ENCODE results near the gene RIMS4. TPM values are rescaled to one million over a fixed set of nuclear protein-coding genes. Genes with fewer than 3 reads are reported as not detected.

RIMS4 gene
- polyA plus RNA-seq, 4 donors = 1.2 to 9.3 TPM; not detected in 2

GRCh38 chr20:44752099-44752931 lies 58.0 kb downstream of the RIMS4 start:
- FAIRE-seq (no peak), DNase-seq (peak in 1 of 2 donors; percentile 25)
- no peaks in the 10 kb centered on the region for H3K9me3 ChIP-seq (ENCODE audit: control insufficient read depth in 2 of 2, insufficient read depth in 1 of 2, low read depth in 1 of 2, low read length in 1 of 2)
- no peaks in the 10 kb centered on the region for H3K4me1 ChIP-seq (ENCODE audit: control insufficient read depth in 3 of 3, insufficient read depth in 2 of 3, low read depth in 1 of 3, low read length in 2 of 3)
- H3K27me3 ChIP-seq (ENCODE audit: control insufficient read depth in 3 of 3, insufficient read depth in 3 of 3, low read length in 3 of 3) = peaks cover 0 to 7% (median 5%) of the 10 kb centered on the region in 3 donors
- no peak overlapping the region for H3K27ac ChIP-seq (ENCODE audit: low read depth in 1 of 3, low read length in 2 of 3)
- WGBS, 3 donors = 50 to 66% (median 55%) methylated on average over 17 of the region's 17 CpGs
- H3K36me3 ChIP-seq (ENCODE audit: control insufficient read depth in 3 of 3, insufficient read depth in 2 of 3, low read depth in 1 of 3, low read length in 3 of 3) = peaks cover 0 to 22% (median 0%) of the 10 kb centered on the region in 3 donors
- H3K4me3 ChIP-seq (ENCODE audit: low read depth in 1 of 3, low read length in 3 of 3) = no peak overlapping the region

DNA sequence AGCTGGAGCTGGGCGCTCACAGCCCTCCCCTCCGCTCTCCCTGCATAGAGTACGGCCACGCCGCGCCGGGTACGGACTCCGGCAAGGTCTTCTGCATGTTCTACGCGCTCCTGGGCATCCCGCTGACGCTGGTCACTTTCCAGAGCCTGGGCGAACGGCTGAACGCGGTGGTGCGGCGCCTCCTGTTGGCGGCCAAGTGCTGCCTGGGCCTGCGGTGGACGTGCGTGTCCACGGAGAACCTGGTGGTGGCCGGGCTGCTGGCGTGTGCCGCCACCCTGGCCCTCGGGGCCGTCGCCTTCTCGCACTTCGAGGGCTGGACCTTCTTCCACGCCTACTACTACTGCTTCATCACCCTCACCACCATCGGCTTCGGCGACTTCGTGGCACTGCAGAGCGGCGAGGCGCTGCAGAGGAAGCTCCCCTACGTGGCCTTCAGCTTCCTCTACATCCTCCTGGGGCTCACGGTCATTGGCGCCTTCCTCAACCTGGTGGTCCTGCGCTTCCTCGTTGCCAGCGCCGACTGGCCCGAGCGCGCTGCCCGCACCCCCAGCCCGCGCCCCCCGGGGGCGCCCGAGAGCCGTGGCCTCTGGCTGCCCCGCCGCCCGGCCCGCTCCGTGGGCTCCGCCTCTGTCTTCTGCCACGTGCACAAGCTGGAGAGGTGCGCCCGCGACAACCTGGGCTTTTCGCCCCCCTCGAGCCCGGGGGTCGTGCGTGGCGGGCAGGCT lies 60.1 kb downstream of the RIMS4 start:
- peaks cover 0 to 13% (median 10%) of the 10 kb centered on the region in 3 donors for H3K27me3 ChIP-seq (ENCODE audit: control insufficient read depth in 3 of 3, insufficient read depth in 3 of 3, low read length in 3 of 3)
- H3K4me3 ChIP-seq (ENCODE audit: low read depth in 1 of 3, low read length in 3 of 3) = no peak overlapping the region
- DNase-seq (peak in 1 of 2 donors; percentile 28), FAIRE-seq (no peak)
- H3K9me3 ChIP-seq (ENCODE audit: control insufficient read depth in 2 of 2, insufficient read depth in 1 of 2, low read depth in 1 of 2, low read length in 1 of 2) = no peaks in the 10 kb centered on the region
- 47 to 77% (median 67%) methylated on average over 62 to 73 of the region's 73 CpGs for WGBS, 3 donors
- H3K36me3 ChIP-seq (ENCODE audit: control insufficient read depth in 3 of 3, insufficient read depth in 2 of 3, low read depth in 1 of 3, low read length in 3 of 3) = peaks cover 0 to 5% (median 0%) of the 10 kb centered on the region in 3 donors
- no peak overlapping the region for H3K27ac ChIP-seq (ENCODE audit: low read depth in 1 of 3, low read length in 2 of 3)
- H3K4me1 ChIP-seq (ENCODE audit: control insufficient read depth in 3 of 3, insufficient read depth in 2 of 3, low read depth in 1 of 3, low read length in 2 of 3) = peaks cover 0 to 8% (median 0%) of the 10 kb centered on the region in 3 donors

- peaks cover 0 to 26% (median 13%) of the 10 kb centered on the region in 3 donors for H3K27me3 ChIP-seq (ENCODE audit: control insufficient read depth in 3 of 3, insufficient read depth in 3 of 3, low read length in 3 of 3)
Measured at GRCh38 chr20:44748005-44748370, 62.4 kb downstream of the RIMS4 start.

DNA sequence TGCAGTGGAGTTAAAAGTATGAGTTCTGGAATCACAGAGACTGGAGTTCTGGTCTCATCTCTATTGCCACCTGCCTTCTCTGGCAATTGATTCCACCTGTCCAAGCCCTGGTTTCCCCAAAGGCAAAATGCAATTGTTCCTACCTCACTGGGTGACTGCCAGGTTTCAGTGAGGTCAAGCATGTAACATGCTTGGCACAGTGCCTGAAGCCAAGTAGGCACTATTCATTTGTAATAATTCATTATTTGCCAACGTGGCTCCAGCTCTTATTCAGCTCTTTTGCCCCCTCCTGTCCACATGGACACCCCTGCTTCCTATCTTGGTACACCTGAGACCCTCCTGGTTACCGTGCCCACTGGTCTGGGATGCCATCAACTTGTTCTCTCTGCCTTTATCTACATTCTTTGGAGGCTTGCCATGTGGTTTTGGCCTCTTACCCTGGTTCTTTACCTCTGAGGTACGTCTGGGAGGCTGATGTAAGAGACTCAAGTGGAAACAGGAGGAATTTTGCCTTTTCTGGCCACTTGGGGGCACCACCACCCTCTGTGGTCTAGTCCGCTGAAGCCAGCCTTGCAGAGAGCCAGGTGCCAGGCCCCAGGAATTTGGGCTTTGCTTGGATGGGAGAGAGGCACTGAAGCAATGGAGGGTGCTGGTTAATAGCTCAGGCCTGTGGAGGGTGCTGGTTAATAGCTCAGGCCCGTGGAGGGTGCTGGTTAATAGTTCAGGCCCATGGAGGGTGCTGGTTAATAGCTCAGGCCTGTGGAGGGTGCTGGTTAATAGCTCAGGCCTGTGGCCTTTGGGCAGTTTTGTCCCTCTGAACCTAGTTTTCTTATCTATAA lies 63.0 kb downstream of the RIMS4 start:
- 4 to 14% (median 11%) methylated on average over 5 of the region's 5 CpGs for WGBS, 3 donors
- DNase-seq = peak; percentile 76 to 83
- no peak overlapping the region for H3K4me3 ChIP-seq (ENCODE audit: low read depth in 1 of 3, low read length in 3 of 3)
- no peaks in the 10 kb centered on the region for H3K36me3 ChIP-seq (ENCODE audit: control insufficient read depth in 3 of 3, insufficient read depth in 2 of 3, low read depth in 1 of 3, low read length in 3 of 3)
- FAIRE-seq = no peak
- peak overlapping the region in 1 of 3 donors; percentile 37 for H3K27ac ChIP-seq (ENCODE audit: low read depth in 1 of 3, low read length in 2 of 3)
- H3K9me3 ChIP-seq (ENCODE audit: control insufficient read depth in 2 of 2, insufficient read depth in 1 of 2, low read depth in 1 of 2, low read length in 1 of 2) = no peaks in the 10 kb centered on the region
- H3K4me1 ChIP-seq (ENCODE audit: control insufficient read depth in 3 of 3, insufficient read depth in 2 of 3, low read depth in 1 of 3, low read length in 2 of 3) = peaks cover 0 to 8% (median 0%) of the 10 kb centered on the region in 3 donors
- H3K27me3 ChIP-seq (ENCODE audit: control insufficient read depth in 3 of 3, insufficient read depth in 3 of 3, low read length in 3 of 3) = peaks cover 0 to 26% (median 13%) of the 10 kb centered on the region in 3 donors

More at GRCh38 chr20:44748005-44748370, 62.4 kb downstream of the RIMS4 start:
- DNase-seq (no peak), FAIRE-seq (no peak)
- 77 to 82% (median 79%) methylated on average over 3 of the region's 3 CpGs for WGBS, 3 donors
- no peaks in the 10 kb centered on the region for H3K9me3 ChIP-seq (ENCODE audit: control insufficient read depth in 2 of 2, insufficient read depth in 1 of 2, low read depth in 1 of 2, low read length in 1 of 2)
- H3K4me1 ChIP-seq (ENCODE audit: control insufficient read depth in 3 of 3, insufficient read depth in 2 of 3, low read depth in 1 of 3, low read length in 2 of 3) = peaks cover 0 to 8% (median 0%) of the 10 kb centered on the region in 3 donors
- H3K4me3 ChIP-seq (ENCODE audit: low read depth in 1 of 3, low read length in 3 of 3) = no peak overlapping the region
- no peak overlapping the region for H3K27ac ChIP-seq (ENCODE audit: low read depth in 1 of 3, low read length in 2 of 3)
- no peaks in the 10 kb centered on the region for H3K36me3 ChIP-seq (ENCODE audit: control insufficient read depth in 3 of 3, insufficient read depth in 2 of 3, low read depth in 1 of 3, low read length in 3 of 3)

DNA sequence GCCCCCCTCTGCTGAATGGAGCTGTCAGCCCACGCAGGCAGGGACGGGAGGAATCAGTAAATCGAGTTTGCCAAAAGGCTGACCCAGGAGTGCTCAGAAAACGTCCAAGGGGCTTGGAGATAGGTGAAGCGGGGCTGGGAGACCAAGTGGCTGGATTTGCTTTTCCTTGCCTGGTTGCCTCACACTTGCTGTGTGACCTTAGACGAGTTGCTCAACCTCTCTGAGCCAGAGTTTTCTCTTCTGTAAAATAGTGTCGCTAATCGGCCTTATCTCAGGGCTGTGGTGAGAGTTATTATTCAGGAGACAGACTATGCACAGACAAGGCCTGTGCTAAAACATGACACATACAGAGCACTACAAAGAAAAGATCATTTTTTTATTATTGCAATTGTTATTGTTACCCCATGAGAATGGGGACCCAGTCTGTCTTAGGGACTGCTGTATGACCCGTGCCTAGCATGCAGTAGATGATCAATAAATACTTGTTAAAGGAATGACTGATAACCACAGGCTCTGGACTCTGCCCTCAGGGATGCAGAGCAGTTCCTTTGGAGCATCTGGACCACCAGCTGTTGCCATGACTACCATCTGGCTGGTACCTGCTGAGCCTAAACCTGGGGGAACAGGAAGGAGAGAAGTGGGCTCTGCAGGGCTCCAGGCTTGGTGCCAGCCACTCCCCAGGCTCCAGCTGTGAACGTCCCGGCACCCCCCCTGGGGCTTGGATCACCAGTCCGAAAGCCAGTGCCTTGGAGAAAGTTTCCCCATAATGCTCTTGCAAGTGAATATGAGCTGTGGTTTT lies 63.8 kb downstream of the RIMS4 start:
- DNase-seq (peak in 1 of 2 donors; percentile 43), FAIRE-seq (no peak)
- Histone ChIP-seq H3K36me3 (ENCODE audit: control insufficient read depth in 3 of 3, insufficient read depth in 2 of 3, low read depth in 1 of 3, low read length in 3 of 3) (no peaks in the 10 kb centered on the region), H3K27ac (ENCODE audit: low read depth in 1 of 3, low read length in 2 of 3) (peak overlapping the region in 1 of 3 donors; percentile 8), H3K9me3 (ENCODE audit: control insufficient read depth in 2 of 2, insufficient read depth in 1 of 2, low read depth in 1 of 2, low read length in 1 of 2) (no peaks in the 10 kb centered on the region), H3K27me3 (ENCODE audit: control insufficient read depth in 3 of 3, insufficient read depth in 3 of 3, low read length in 3 of 3) (peaks cover 0 to 26% (median 11%) of the 10 kb centered on the region in 3 donors), H3K4me1 (ENCODE audit: control insufficient read depth in 3 of 3, insufficient read depth in 2 of 3, low read depth in 1 of 3, low read length in 2 of 3) (peaks cover 0 to 8% (median 0%) of the 10 kb centered on the region in 3 donors), H3K4me3 (ENCODE audit: low read depth in 1 of 3, low read length in 3 of 3) (peak overlapping the region in 1 of 3 donors; percentile 40)
- 14 to 26% (median 15%) methylated on average over 12 of the region's 12 CpGs for WGBS, 3 donors

GRCh38 chr20:44745598-44746366 lies 64.6 kb downstream of the RIMS4 start, which contains the start of gene KCNK15:
Gene KCNK15, plus strand, starts transcription at chr20:44745865. Its CDS starts 46 bp downstream, at chr20:44745911.
- H3K4me3 ChIP-seq (ENCODE audit: low read depth in 1 of 3, low read length in 3 of 3) = peak within 1 kb of the TSS; percentile 8 to 50 (median 40)
- H3K36me3 ChIP-seq (ENCODE audit: control insufficient read depth in 3 of 3, insufficient read depth in 2 of 3, low read depth in 1 of 3, low read length in 3 of 3) = no peaks in the 10 kb centered on the region
- FAIRE-seq = no peak
- no peak within 1 kb of the TSS for H3K27ac ChIP-seq (ENCODE audit: low read depth in 1 of 3, low read length in 2 of 3)
- peaks cover 0 to 8% (median 0%) of the 10 kb centered on the region in 3 donors for H3K4me1 ChIP-seq (ENCODE audit: control insufficient read depth in 3 of 3, insufficient read depth in 2 of 3, low read depth in 1 of 3, low read length in 2 of 3)
- DNase-seq = peak; percentile 18 to 58
- no peaks in the 10 kb centered on the region for H3K9me3 ChIP-seq (ENCODE audit: control insufficient read depth in 2 of 2, insufficient read depth in 1 of 2, low read depth in 1 of 2, low read length in 1 of 2)
- WGBS, 3 donors = 1 to 2% (median 1%) methylated on average over 43 to 81 of the region's 81 CpGs
- peaks cover 0 to 26% (median 5%) of the 10 kb centered on the region in 3 donors for H3K27me3 ChIP-seq (ENCODE audit: control insufficient read depth in 3 of 3, insufficient read depth in 3 of 3, low read length in 3 of 3)

DNA sequence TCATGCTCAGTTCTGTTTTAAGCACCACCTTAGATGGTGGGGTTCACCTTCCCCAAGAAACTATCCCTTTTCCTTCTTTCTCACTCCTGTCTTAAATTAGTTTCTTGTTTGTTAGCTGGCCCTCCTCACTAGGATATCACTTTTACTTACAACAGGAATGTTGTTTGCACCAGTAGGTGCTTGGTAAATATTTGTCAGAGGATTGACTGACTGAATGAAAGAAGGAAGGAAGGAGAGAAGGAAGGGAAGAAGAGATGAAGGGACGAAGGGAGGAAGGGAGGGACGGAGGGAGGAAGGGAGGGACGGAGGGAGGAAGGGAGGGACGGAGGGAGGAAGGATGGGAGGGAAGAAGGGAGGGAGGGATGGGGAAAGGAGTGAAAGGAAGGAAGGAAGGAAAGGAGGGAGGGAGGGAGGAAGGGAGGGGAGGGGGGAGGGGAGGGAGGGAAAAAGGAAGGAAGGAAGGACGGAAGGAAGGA lies 65.2 kb downstream of the RIMS4 start:
- 39 to 49% (median 40%) methylated on average over 4 to 5 of the region's 5 CpGs for WGBS, 3 donors
- Histone ChIP-seq H3K4me1 (ENCODE audit: control insufficient read depth in 3 of 3, insufficient read depth in 2 of 3, low read depth in 1 of 3, low read length in 2 of 3) (peaks cover 0 to 8% (median 0%) of the 10 kb centered on the region in 3 donors), H3K27ac (ENCODE audit: low read depth in 1 of 3, low read length in 2 of 3) (no peak overlapping the region), H3K9me3 (ENCODE audit: control insufficient read depth in 2 of 2, insufficient read depth in 1 of 2, low read depth in 1 of 2, low read length in 1 of 2) (no peaks in the 10 kb centered on the region), H3K27me3 (ENCODE audit: control insufficient read depth in 3 of 3, insufficient read depth in 3 of 3, low read length in 3 of 3) (peaks cover 0 to 26% (median 5%) of the 10 kb centered on the region in 3 donors), H3K36me3 (ENCODE audit: control insufficient read depth in 3 of 3, insufficient read depth in 2 of 3, low read depth in 1 of 3, low read length in 3 of 3) (no peaks in the 10 kb centered on the region), H3K4me3 (ENCODE audit: low read depth in 1 of 3, low read length in 3 of 3) (peak overlapping the region in 1 of 3 donors; percentile 50)
- no peak for DNase-seq
- no peak for FAIRE-seq

Data from small intestine (tissue), 7 donors.